ENCODE measurements around the gene LUM.

LUM gene

GRCh38 chr12:91074154-91074709, 37.1 kb downstream of the LUM start:
- TF ChIP-seq, protein P1, sequence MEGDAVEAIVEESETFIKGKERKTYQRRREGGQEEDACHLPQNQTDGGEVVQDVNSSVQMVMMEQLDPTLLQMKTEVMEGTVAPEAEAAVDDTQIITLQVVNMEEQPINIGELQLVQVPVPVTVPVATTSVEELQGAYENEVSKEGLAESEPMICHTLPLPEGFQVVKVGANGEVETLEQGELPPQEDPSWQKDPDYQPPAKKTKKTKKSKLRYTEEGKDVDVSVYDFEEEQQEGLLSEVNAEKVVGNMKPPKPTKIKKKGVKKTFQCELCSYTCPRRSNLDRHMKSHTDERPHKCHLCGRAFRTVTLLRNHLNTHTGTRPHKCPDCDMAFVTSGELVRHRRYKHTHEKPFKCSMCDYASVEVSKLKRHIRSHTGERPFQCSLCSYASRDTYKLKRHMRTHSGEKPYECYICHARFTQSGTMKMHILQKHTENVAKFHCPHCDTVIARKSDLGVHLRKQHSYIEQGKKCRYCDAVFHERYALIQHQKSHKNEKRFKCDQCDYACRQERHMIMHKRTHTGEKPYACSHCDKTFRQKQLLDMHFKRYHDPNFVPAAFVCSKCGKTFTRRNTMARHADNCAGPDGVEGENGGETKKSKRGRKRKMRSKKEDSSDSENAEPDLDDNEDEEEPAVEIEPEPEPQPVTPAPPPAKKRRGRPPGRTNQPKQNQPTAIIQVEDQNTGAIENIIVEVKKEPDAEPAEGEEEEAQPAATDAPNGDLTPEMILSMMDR (IDR thresholded peaks at IDR 0.05; ENCODE audit: low read depth, low read length) = no peak
- H3K4me3 ChIP-seq (ENCODE audit: low read depth, low read length) = no peak overlapping the region

GRCh38 chr12:91073426-91073825, 37.9 kb downstream of the LUM start:
- H3K4me3 ChIP-seq (ENCODE audit: low read depth, low read length) = no peak overlapping the region
- TF ChIP-seq, protein P1 (IDR thresholded peaks at IDR 0.05; ENCODE audit: low read depth, low read length) = no peak

DNA sequence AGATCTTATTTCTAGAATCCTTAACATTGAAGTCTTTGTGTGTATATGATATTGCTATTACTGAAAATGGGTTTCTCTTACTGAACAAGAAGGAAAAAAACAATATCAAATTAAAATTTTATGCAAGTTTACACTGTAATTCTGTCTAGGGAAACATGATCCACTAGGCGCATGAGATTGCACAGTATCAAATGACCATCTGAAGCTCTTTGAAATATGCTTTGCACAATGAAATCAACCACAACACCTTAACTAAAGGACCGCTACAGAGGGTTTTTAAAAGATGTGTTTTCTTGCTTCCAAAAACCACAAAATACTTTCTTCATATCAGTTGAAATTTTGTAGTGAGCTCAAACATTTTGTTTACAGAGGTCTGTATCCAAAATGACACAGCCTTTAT, 38.4 kb downstream of the LUM start:
- TF ChIP-seq, protein P1 (IDR thresholded peaks at IDR 0.05; ENCODE audit: low read depth, low read length) = no peak
- no peak overlapping the region for H3K4me3 ChIP-seq (ENCODE audit: low read depth, low read length)

GRCh38 chr12:91070936-91071335, 40.4 kb downstream of the LUM start:
- H3K4me3 ChIP-seq (ENCODE audit: low read depth, low read length) = no peak overlapping the region
- TF ChIP-seq, protein P1 (IDR thresholded peaks at IDR 0.05; ENCODE audit: low read depth, low read length) = no peak

DNA sequence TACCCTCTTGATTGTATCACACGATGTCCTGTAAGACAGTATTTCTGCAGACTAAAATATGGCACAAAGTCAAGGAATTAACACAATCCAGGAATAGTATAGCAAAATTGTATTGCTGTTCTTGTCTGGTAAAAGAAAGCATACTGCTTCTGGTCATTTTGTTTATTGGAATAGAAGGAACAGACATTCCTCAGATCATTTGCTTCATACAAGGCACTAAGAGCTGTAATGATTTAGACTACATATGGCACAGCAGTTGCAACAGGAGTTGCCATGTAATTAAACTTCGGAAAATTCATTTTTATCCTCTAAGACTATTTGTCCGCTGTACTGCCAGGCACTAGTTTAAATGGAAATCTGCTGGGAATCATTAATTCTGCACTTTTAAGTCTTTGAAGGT, 45.9 kb downstream of the LUM start:
- TF ChIP-seq, protein P1 (IDR thresholded peaks at IDR 0.05; ENCODE audit: low read depth, low read length) = no peak
- no peak overlapping the region for H3K4me3 ChIP-seq (ENCODE audit: low read depth, low read length)

GRCh38 chr12:91064640-91065039, 46.7 kb downstream of the LUM start:
- no peak overlapping the region for H3K4me3 ChIP-seq (ENCODE audit: low read depth, low read length)
- TF ChIP-seq, protein P1 (IDR thresholded peaks at IDR 0.05; ENCODE audit: low read depth, low read length) = no peak

- TF ChIP-seq, protein P1 (IDR thresholded peaks at IDR 0.05; ENCODE audit: low read depth, low read length) = no peak
- no peak overlapping the region for H3K4me3 ChIP-seq (ENCODE audit: low read depth, low read length)
Measured at GRCh38 chr12:91061091-91061490, 50.2 kb downstream of the LUM start.
